GF-D8 (cell line): ENCODE measurements around the gene PTGES.
"Not testable (repeated sequence)": the region's sequence is repeated elsewhere in the genome, so short reads cannot be mapped to it uniquely, and the experiment has no call there.

Experiments
- DNase-seq: peaks from one replicate; lab custom pipeline; 2025; lab: John Stamatoyannopoulos, UW

The PTGES gene, protein sequence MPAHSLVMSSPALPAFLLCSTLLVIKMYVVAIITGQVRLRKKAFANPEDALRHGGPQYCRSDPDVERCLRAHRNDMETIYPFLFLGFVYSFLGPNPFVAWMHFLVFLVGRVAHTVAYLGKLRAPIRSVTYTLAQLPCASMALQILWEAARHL

DNA sequence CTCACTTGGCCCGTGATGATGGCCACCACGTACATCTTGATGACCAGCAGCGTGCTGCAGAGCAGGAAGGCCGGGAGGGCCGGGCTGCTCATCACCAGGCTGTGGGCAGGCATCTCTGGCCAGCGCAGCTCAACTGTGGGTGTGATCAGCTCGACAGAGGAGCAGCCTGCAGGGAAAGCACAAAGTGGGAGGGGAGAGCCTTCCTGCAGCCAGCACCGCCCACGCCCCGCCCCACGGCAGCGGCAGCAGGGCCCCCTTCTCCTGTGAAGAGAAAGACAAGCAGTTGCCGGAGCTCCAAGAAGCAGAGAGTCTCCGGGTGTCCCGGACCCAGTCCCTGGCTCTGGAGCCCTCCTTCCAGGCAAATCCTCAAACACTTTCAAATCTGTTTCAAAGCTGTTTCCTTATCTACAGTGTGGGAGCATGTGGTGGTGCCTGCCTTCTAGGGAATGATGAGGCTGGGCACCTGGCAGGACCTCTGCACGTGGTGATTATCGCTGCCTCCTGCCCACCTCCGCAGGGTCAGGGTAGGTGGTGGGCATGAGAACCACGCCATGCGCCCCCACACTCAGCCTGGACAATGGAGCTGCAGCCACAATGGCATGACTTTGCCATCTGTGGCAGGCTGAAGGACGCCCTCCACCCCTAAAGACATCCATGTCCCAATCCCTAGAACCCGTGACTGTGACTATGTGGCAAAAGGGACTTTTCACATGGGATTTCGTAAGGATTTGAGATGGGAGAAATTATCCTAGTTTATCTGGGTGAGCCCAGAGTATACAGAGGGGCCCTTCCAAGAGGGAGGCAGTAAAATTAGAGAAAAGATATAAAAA lies at the start of gene PTGES:
Gene PTGES, minus strand, starts transcription at position 143 of the 830 bp plus-strand sequence. Its CDS starts 30 bp downstream, at position 113.
- no peak for DNase-seq

DNA sequence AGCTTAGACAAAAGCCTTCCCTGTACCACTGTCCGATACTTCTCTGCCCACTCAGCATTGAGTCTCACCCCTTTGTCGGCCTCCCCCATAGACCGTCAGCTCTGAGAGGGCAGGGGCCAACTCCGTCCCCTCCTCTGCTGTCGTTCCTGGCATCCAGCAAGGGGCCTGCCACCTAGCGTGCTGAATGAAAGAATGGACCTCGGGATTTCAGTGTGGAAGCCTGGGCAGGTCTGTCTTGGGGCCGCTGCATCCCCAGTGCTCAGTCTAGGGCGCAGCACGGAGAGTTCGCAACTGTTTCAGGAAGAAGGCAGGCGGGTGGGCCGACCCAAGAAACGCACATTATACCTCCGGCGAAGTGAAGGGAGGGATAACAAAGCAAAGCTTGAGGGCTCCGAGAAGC lies 48.7 kb upstream of the PTGES start:
- no peak for DNase-seq

DNA sequence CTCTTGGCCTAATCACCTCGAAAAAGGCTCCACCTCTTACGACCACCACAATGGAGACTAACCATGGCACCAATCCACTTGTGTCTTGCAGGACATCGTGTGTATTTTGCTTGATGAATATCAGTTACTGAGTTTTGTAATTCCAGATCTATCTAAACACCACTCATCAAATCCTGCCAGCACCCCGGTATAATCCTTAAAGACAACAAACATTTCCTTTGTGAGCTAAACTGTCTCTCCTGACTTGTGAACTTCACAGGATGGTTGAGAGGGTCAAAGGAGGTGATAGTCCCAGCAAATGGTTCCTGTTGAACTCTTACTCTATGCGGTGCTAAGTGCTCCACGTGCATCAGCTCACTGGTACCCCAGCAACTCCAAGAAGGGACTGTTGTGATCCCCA lies 46.1 kb upstream of the PTGES start:
- no peak for DNase-seq

DNA sequence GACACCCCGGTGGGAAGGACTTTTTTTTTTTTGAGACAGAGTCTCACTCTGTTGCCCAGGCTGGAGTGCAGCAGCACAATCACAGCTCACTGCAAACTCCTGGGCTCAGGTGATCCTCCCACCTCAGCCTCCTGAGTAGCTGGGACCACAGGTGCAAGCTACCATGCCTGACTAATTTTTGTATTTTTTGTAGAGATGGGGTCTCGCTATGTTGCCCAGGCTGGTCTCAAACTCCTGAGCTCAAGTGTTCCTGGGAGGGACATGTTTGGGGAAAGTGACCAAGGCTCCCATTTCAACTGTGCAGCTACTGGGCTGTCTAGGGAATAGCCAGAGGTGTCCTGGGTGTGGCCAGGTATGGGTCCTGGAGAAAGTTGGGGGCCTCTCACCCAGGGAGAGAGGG lies 43.2 kb upstream of the PTGES start:
- DNase-seq = not testable (repeated sequence)

DNA sequence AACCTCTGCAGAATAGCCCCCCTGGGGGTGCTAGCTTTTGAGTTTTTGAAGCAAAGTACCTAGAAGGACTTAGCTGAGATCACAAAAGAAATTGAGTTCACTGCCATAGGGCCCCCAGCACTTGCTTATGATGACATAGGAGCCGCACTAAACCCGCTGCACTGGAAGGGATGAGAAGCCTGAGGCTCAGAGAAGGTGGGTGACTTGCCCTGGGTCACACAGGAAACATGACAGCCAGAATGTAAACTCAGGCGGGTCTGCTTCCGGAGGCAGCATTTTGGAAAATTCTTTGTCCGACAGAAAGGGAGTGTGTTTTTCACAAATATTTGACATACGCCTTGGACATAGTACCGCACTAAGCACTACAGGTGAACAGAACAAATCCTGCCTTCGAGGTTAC lies 41.7 kb upstream of the PTGES start:
- DNase-seq = no peak

DNA sequence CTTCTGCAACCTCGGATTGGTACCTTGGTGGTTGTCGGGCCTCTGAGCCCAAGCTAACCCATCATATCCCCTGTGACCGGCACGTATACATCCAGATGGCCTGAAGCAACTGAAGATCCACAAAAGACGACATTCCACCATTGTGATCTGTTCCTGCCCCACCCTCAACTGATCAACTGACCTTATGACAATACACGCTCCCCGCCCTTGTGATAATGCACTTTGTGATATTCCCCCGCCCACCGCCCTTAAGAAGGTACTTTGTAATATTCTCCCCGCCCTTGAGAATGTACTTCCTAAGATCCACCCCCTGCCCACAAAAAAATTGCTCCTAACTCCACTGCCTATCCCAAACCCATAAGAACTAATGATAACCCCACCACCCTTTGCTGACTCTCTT lies 33.6 kb upstream of the PTGES start:
- no peak for DNase-seq

DNA sequence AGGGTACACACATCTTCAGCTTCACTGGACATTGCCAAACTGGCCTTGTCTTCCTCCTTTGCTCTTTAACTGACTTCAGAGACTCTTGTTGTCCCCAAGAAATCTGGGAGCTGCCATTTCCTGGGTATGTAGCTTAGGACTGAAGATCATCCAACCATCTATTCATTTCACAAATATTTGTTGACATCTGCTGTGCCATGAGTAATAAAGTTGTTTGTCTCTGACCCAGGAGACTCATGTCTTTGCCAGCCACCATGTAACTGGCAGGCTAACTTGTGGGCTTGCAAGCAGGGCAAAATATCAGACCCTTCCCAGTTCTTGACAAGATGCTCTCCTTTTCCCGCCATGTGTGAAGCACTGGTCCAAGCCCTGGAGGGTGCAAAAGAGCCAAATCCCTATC lies 33.0 kb upstream of the PTGES start:
- no peak for DNase-seq

DNA sequence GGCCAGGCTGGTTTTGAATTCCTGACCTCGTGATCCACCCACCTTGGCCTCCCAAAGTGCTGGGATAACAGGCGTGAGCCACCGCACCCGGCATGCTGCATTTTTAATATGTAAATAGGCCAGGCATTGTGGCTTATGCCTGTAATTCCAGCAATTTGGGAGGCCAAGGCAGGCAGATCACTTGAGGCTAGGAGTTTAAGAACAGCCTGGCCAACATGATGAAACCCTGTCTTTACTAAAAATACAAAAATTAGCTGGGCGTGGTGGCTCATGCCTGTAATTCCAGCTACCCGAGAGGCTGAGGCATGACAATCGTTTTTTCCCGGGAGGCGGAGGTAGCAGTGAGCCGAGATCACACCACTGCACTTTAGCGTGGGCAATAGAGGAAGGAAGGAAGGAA lies 32.1 kb upstream of the PTGES start:
- DNase-seq = not testable (repeated sequence)

DNA sequence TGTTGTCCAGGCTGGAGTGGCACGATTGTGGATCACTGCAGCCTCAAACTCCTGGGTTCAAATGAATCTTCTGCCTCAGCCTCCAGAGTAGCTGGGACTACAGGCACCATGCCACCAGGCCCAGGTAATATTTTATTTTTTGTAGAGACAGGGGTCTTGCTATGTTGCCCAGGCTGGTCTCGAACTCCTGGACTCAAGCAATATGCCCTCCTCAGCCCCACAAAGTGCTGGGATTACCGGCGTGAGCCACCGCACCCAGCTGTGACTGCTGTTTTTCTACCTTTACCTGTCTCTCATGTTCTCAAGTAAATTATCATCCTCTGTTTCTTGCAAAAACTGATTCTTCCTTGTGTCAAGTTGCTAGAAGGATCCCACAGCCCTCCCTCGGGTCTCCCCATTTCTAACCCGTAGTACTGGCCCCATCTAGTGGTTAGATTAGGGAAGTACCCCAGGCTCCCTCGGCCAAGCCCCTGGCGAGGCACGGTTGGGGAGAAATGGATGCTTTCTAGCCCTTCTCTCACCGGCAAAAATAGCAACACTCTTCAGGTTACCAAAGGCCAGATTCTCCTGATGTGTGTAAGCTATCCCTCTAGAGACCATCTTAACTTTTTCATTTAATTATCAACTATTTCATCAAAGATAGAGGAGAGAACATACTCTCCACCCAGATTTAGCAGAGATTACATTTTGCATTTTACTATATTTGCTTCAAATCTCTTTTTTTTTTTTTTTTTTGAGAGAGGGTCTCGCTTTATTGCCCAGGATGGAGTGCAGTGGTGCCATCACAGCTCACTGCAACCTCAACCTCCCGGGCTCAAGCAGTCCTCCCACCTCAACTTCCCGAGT lies 30.9 kb upstream of the PTGES start:
- peak; percentile 7 for DNase-seq

DNA sequence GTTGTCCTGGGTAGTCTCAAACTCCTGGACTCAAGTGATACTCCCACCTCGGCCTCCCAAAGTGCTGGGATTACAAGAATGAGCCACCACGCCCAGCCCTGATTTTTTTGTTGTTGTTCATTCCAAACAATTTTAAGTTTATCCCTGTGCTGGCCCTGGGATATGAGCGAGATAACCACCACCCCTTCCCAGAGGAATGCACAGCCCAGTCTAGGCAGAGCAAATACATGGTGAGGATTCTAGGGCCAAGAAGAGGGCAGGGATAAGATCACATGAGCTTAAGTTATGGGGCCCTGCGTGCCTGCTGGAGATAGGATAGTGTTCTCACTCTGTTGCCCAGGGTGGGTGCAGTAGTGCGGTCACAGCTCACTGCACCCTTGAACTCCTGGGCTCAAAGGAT lies 29.1 kb upstream of the PTGES start:
- no peak for DNase-seq

DNA sequence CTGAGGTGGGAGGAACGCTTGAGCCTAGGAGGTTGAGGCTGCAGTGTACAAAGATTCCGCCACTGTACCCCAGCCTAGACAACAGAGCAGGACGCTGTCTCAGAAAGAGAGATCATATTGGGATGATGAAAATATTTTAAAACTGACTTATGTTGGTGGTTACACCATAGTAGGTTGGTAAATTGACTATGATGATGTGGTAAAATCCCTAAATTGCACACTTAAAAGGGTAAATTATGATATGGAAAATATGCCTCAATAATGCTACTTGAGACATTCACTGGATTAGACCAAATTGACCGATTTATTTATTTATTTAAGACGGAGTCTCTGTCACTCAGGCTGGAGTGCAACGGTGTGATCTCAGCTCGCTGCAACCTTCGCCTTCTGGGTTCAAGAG lies 28.3 kb upstream of the PTGES start:
- DNase-seq = no peak

DNA sequence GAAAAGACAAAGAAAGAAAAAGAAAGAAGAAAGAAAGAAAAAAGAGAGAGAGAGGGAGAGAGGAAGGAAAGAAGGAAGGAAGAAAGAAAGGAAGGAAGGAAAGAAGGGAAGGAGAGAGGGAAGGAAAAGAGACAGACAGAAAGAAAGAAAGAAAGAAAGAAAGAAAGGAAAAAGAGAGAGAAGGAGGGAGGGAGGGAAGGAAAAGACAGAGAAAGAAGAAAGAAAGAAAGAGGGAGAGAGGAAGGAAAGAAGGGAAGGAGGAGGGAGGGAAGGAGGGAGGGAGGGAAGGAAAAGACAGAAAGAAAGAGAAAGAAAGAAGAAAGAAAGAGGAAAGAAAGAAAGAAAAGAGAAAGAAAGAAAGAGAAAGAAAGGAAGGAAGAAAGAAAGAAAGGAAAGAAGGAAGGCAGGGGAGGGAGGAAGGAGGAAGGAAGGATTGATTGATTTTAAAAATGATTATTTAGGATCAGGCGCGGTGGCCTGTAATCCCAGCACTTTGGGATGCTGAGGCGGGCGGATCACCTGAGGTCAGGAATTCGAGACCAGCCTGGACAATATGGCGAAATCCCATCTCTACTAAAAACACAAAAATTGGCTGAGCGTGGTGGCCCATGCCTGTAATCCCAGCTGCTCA lies 26.8 kb upstream of the PTGES start:
- no peak for DNase-seq

DNA sequence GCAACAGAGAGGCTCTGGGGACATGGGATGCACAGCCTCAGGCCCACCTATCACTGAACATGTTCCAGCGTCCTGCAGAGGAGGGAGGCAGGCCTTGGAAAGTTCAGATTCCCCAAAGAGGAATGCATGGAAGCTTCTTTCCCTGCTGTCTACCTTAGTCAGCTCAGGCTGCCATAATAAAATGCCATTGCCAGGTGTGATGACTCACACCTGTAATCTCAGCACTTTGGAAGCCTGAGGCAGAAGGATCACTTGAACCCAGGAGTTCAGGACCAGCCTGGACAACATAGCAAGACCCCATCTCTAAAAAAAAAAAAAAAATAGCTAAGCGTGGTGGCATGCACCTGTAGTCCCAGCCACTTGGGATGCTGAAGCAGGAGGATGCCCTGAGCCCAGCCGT lies 25.6 kb upstream of the PTGES start:
- DNase-seq = no peak

DNA sequence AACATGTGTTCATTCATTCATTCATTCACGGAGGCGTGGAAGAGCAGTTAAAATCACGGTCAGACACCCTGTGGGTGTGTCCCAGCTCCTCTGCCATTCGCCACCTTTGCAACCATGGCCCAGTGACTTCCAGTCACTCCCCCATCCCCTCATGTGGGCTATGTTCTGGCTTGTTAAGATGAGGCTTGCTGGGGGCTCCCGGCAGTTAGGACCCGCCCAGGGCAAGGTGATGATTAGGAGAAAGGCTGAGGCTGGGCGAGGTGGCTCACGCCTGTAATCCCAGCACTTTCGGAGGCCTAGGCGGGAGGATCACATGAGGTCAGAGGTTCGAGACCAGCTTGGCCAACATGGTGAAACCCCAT lies 24.9 kb upstream of the PTGES start:
- no peak for DNase-seq

DNA sequence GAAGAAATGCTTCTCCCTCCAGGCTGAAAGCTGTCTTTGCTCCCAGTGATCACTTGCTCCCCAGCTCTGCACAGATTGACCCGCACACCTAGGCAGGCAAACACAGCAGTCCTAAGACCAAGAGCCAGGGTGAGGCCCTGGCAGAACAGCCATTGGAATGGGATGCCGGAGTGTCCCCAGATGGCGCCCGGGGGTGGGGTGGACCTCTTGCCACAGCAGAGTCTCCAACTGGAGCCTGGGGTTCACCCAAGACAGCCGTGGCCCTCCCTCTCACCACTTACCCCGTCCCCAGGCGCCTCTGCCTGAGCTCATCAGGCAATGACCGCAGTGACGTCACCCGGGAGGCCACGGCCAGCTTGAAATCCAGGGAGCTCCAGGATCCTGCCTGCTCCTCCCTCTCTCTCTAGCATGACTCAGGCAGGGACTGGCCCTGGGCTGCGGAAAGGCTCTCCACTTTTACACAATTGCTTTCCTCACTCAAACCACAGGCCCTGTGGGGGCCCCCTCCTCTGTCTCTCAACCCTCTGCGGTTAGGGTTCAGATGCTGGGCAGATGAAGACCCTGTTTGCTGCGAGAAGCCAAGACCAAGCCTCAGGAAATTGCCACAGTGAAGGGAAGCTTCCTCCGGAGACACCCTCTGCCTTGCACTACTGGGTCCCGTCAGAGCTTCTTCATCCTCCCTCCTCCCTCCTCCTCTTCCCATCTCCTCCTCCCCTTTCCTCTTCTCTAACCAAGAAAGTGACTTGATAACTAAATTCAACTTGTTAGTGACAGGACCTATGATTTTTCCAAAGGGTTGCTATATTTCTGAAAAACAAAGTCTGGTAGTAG lies 24.3 kb upstream of the PTGES start:
- peak; percentile 98 for DNase-seq

DNA sequence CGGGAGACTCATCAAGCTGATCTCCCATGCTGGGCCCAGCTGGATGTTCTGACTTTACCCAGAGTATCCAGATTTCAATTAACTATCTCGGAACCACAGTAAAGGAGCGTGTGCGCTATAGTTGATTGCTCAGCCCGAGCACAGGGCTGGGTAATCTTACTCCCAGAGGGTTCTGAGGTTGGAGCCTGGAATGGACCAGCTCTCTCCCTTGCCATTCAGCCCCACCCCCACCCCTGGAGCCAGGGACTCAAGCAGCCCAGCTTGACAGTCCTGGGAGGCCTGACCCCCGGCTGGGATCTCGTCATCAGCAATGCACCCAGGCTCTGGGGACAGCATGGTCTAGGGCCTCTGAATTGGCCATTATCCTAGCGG lies 23.7 kb upstream of the PTGES start:
- no peak for DNase-seq

DNA sequence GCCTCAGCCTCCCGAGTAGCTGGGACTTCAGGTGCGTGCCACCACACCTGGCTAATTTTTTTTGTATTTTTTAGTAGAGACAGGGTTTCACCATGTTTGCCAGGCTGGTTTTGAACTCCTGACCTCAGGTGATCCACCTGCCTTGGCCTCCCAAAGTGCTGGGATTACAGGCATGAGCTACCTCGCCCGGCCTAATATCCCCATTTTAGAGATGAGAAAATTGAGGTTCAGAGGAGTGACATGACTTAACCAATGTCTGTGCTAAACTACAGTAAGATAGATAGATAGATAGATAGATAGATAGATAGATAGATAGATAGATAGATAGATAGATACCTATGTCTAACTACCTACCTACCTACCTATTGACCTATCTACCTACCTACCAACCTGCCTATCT lies 23.3 kb upstream of the PTGES start:
- DNase-seq = not testable (repeated sequence)

DNA sequence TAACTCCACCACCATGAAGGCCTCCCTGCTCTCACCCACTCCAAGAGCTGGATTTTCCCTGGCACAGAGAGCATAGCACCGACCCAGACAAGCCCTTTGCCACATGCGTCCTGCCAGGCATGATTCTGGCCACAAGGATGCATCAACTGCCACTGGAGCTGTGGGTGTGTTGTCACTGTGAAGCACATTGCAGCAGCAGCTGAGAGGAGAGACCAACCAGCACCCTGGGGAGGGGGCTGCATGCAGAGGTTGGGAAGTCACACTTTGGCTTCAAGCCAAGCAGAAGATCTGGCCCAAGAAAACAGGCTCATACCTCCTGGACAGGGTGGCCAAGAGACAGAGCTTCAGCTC lies 22.6 kb upstream of the PTGES start:
- no peak for DNase-seq

DNA sequence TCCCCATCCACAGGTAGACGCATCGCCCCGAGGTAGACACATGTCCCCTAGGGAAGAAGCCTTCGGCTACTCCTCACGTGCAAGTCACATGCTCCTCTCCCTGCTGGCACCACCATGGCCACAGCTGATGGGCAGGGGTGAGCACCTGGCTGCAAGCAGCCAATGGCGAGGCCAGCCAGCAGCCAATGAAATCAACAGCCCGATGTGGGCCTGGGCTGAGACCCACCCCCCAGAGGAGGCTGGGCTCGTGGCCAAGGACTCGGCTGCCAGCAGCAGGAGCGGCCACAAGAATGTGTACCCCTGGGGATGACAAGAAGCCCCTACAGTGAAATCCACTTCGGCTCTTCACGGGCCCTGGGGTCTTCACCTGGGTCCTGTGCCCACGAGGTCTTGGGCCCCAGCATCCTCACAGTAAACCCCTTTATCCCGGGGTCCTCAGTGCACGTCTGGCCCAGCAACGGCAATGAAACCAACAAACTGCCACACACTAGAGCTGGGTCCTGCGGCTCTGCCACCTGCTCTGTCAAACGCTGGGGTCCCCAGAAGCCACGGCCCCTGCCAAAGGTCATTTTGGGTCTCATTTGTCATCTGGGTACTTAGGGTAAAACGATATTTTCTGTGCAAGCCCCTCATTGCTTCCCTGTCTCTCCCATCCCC lies 22.1 kb upstream of the PTGES start:
- DNase-seq = no peak

DNA sequence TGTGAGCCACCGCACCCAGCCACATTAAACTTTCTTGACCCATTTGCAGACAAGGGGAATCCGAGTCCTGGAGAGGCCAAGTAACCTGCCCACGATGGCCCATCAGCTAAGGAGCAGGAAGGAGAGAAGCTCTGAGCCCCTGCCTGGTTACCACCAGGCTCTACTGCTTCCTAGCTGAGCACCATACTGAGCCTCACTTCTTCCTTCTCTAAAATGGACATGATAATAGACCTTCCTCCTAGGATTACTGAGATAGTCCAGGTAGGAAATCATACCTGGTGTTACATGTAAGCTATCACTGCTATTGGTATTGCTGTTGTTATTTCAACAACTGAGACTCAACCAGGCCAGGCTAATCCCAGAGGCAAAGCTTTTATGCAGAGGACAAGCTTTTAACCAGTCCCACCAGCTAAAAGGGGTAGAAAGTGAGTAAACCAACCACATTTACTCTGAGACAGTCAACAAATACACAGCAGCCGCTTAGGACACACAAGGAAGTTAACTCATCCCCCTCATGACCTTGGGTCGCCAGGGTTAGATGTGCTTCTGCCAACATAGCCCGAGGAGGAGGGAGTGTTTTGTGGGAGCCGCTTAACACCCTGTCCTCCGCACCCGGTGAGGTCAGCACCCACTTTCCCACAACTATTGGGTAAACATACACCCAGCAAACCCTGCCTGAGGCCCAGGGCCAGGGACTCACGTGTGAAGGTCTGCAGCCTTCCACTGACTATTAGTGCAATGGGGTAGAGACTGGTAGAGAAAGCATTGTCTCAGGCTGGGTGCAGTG lies 20.6 kb upstream of the PTGES start:
- DNase-seq = peak; percentile 81
